Measurements from ENCODE around the gene RAMP2.

- TF ChIP-seq POLR2AphosphoS5 (IDR thresholded peaks at IDR 0.05; ENCODE audit: insufficient read depth in 1 of 2, low read depth in 1 of 2) (no peak), POLR2A (IDR thresholded peaks at IDR 0.05) (no peak)
- TF ChIP-seq, protein P1, sequence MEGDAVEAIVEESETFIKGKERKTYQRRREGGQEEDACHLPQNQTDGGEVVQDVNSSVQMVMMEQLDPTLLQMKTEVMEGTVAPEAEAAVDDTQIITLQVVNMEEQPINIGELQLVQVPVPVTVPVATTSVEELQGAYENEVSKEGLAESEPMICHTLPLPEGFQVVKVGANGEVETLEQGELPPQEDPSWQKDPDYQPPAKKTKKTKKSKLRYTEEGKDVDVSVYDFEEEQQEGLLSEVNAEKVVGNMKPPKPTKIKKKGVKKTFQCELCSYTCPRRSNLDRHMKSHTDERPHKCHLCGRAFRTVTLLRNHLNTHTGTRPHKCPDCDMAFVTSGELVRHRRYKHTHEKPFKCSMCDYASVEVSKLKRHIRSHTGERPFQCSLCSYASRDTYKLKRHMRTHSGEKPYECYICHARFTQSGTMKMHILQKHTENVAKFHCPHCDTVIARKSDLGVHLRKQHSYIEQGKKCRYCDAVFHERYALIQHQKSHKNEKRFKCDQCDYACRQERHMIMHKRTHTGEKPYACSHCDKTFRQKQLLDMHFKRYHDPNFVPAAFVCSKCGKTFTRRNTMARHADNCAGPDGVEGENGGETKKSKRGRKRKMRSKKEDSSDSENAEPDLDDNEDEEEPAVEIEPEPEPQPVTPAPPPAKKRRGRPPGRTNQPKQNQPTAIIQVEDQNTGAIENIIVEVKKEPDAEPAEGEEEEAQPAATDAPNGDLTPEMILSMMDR (IDR thresholded peaks at IDR 0.05): no peak
Measured at GRCh38 chr17:42723636-42724035, 37.4 kb upstream of the RAMP2 start.

Data from vagina (tissue), 2 donors.